GM21717 (cell line): ENCODE measurements around the gene ZRANB3.
"Not testable (repeated sequence)": the region's sequence is repeated elsewhere in the genome, so short reads cannot be mapped to it uniquely, and the experiment has no call there.

Experiments used
- ATAC-seq: cut with Tn5 transposase; IDR thresholded peaks from one replicate; pipeline ENCODE4 v1.9.1; 2021; ENCODE audit warnings: mild to moderate bottlenecking, moderate library complexity; ENCODE audit not compliant: unreplicated experiment

The ZRANB3 gene

GRCh38 chr2:135149251-135149650 lies 381.8 kb downstream of the ZRANB3 start:
- no peak for ATAC-seq

- ATAC-seq, result no peak
Measured at GRCh38 chr2:135144343-135144742, 386.7 kb downstream of the ZRANB3 start.

GRCh38 chr2:135142323-135142722 lies 388.7 kb downstream of the ZRANB3 start:
- ATAC-seq, result no peak

- ATAC-seq, result no peak
Measured at GRCh38 chr2:135140606-135141005, 390.4 kb downstream of the ZRANB3 start.

GRCh38 chr2:135132314-135132713 lies 398.7 kb downstream of the ZRANB3 start:
- ATAC-seq, result no peak

GRCh38 chr2:135130751-135131150 lies 400.3 kb downstream of the ZRANB3 start:
- no peak for ATAC-seq

GRCh38 chr2:135125940-135126339 lies 405.1 kb downstream of the ZRANB3 start:
- ATAC-seq, result no peak

- ATAC-seq, result no peak
Measured at GRCh38 chr2:135124924-135125886, 405.8 kb downstream of the ZRANB3 start.

- not testable (repeated sequence) for ATAC-seq
Measured at GRCh38 chr2:135121658-135122039, 409.4 kb downstream of the ZRANB3 start.

GRCh38 chr2:135121016-135121657 lies 409.9 kb downstream of the ZRANB3 start:
- no peak for ATAC-seq

GRCh38 chr2:135119582-135119981 lies 411.4 kb downstream of the ZRANB3 start:
- no peak for ATAC-seq

- ATAC-seq, result no peak
Measured at GRCh38 chr2:135113322-135113721, 417.7 kb downstream of the ZRANB3 start.

- not testable (repeated sequence) for ATAC-seq
Measured at GRCh38 chr2:135105513-135106316, 425.3 kb downstream of the ZRANB3 start.

- no peak for ATAC-seq
Measured at GRCh38 chr2:135103843-135104242, 427.2 kb downstream of the ZRANB3 start.

- ATAC-seq, result no peak
Measured at GRCh38 chr2:135099802-135100483, 431.1 kb downstream of the ZRANB3 start.

GRCh38 chr2:135097532-135098231 lies 433.3 kb downstream of the ZRANB3 start:
- ATAC-seq, result no peak

GRCh38 chr2:135096665-135097446 lies 434.2 kb downstream of the ZRANB3 start:
- ATAC-seq, result no peak

GRCh38 chr2:135095591-135095990 lies 435.4 kb downstream of the ZRANB3 start:
- no peak for ATAC-seq

GRCh38 chr2:135094508-135094907 lies 436.5 kb downstream of the ZRANB3 start:
- no peak for ATAC-seq
